AG10803 (cell line): ENCODE measurements around the gene PPP2R2D.
"Not testable (repeated sequence)": the region's sequence is repeated elsewhere in the genome, so short reads cannot be mapped to it uniquely, and the experiment has no call there.

Experiments used
- DNase-seq: peaks from one replicate; pipeline ENCODE4 v3.0.0; 2010; ENCODE audit warnings: low read depth
- H3K4me3 ChIP-seq: 2 replicates; pipeline ENCODE4 v1.5.1; 2011; ENCODE audit warnings: mild to moderate bottlenecking, low read length, control low read depth
- CTCF ChIP-seq: conservative IDR thresholded peaks from 2 replicates; pipeline ENCODE4 v1.5.1; 2011; ENCODE audit warnings: mild to moderate bottlenecking, low read length, control low read depth, inconsistent platforms

PPP2R2D gene

GRCh38 chr10:131947631-131948347, 47.0 kb downstream of the PPP2R2D start:
- DNase-seq: peak; percentile 75
- H3K4me3 ChIP-seq: no peak overlapping the region
- TF ChIP-seq CTCF: no peak

GRCh38 chr10:131948501-131948900, 47.7 kb downstream of the PPP2R2D start:
- no peak for TF ChIP-seq CTCF
- H3K4me3 ChIP-seq: no peak overlapping the region
- no peak for DNase-seq

GRCh38 chr10:131949041-131949862, 48.4 kb downstream of the PPP2R2D start:
- DNase-seq: no peak
- no peak for TF ChIP-seq CTCF
- no peak overlapping the region for H3K4me3 ChIP-seq

- not testable (repeated sequence) for H3K4me3 ChIP-seq, DNase-seq
Observed at GRCh38 chr10:131949908-131950307, 49.1 kb downstream of the PPP2R2D start.

- no peak for DNase-seq
- no peak for TF ChIP-seq CTCF
- H3K4me3 ChIP-seq: no peak overlapping the region
Observed at GRCh38 chr10:131954356-131954965, 53.7 kb downstream of the PPP2R2D start.

GRCh38 chr10:131955591-131956340, 55.0 kb downstream of the PPP2R2D start:
- H3K4me3 ChIP-seq: no peak overlapping the region
- DNase-seq: no peak
- TF ChIP-seq CTCF: no peak

GRCh38 chr10:131959841-131960240, 59.0 kb downstream of the PPP2R2D start:
- DNase-seq: no peak
- no peak overlapping the region for H3K4me3 ChIP-seq

More at GRCh38 chr10:131959841-131960240, 59.0 kb downstream of the PPP2R2D start:
- no peak for TF ChIP-seq CTCF
